HG03196 (cell line): Measurements from ENCODE around the gene CCNF.
"Not testable (repeated sequence)": the region's sequence is repeated elsewhere in the genome, so short reads cannot be mapped to it uniquely, and the experiment has no call there.

Source experiments
- ATAC-seq: cut with Tn5 transposase; IDR thresholded peaks from one replicate; pipeline ENCODE4 v1.9.1; 2021; ENCODE audit not compliant: unreplicated experiment

The CCNF gene

DNA sequence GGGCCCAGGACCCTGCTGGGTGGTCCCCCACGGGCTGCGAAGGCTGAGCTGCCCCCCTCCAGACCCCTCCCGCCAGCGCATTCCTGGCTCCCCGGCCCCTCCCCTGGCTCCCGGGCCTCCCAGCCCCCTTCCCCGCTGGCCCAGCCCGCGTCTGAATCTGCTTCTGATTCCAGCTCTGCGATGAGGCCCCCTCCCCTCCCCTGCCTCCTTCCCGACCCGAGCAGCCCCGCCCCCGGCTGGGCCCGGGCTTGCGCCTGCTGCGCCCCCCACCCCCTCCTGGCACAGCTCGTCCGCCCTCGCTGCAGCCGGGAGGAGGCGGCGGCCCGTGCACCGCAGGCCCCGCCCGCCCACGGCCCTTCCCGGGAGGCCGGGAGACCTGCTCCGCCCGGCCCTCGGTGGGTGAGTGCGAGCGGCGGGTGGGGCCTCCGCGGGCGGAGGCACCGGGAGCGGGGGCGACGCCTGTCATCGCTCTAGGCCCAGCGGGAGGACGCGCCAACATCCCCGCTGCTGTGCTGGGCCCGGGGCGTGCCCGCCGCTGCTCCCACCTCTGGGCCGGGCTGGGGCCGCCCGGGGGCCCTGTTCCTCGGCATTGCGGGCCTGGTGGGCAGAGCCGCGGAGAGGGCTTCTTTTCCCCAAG lies 41.9 kb downstream of the CCNF start, which contains the start of gene NTN3:
TSS of gene NTN3 (plus strand) at position 282 of the 637 bp plus-strand sequence. CDS start 405 bp downstream, outside the sequence.
- no peak for ATAC-seq

DNA sequence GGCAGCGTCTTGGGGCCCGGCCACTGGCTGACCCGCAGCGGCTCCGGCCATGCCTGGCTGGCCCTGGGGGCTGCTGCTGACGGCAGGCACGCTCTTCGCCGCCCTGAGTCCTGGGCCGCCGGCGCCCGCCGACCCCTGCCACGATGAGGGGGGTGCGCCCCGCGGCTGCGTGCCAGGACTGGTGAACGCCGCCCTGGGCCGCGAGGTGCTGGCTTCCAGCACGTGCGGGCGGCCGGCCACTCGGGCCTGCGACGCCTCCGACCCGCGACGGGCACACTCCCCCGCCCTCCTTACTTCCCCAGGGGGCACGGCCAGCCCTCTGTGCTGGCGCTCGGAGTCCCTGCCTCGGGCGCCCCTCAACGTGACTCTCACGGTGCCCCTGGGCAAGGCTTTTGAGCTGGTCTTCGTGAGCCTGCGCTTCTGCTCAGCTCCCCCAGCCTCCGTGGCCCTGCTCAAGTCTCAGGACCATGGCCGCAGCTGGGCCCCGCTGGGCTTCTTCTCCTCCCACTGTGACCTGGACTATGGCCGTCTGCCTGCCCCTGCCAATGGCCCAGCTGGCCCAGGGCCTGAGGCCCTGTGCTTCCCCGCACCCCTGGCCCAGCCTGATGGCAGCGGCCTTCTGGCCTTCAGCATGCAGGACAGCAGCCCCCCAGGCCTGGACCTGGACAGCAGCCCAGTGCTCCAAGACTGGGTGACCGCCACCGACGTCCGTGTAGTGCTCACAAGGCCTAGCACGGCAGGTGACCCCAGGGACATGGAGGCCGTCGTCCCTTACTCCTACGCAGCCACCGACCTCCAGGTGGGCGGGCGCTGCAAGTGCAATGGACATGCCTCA lies 42.6 kb downstream of the CCNF start:
- ATAC-seq: no peak

DNA sequence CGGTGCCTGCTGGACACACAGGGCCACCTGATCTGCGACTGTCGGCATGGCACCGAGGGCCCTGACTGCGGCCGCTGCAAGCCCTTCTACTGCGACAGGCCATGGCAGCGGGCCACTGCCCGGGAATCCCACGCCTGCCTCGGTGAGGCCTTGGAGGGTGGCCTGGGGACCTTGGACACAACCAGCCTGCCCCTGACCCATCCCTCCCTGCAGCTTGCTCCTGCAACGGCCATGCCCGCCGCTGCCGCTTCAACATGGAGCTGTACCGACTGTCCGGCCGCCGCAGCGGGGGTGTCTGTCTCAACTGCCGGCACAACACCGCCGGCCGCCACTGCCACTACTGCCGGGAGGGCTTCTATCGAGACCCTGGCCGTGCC lies 43.2 kb downstream of the CCNF start:
- ATAC-seq: no peak

DNA sequence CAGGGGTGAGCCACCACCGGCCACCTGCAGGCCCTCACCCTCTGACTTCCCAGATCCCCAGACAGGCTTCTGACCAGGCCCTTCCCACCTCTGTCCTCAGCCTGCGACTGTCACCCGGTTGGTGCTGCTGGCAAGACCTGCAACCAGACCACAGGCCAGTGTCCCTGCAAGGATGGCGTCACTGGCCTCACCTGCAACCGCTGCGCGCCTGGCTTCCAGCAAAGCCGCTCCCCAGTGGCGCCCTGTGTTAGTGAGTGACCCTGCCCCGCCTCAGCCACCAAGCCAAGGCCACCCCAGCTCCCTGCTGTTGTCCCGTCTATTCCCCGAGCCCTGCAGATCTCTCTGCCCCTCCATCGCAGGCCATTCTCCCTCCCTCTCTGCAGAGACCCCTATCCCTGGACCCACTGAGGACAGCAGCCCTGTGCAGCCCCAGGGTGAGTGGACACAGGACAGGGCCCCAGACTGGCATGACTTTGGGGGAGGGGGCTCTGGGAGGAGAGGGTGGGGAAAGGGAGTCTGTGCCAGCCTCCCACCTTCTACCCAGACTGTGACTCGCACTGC lies 43.7 kb downstream of the CCNF start:
- no peak for ATAC-seq

DNA sequence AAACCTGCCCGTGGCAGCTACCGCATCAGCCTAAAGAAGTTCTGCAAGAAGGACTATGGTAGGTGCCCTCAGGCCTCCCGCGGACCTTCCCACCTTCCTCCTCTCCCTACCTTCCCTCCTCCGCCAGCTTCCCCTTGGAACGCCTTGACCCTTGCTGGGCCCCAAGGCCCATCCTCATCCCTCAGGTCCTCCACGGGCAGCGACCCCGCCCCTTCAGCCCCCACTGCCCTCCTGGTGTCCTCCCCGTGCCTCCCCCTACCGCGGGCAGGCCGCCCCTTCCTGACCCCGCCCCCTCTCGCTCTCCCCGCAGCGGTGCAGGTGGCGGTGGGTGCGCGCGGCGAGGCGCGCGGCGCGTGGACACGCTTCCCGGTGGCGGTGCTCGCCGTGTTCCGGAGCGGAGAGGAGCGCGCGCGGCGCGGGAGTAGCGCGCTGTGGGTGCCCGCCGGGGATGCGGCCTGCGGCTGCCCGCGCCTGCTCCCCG lies 44.2 kb downstream of the CCNF start:
- no peak for ATAC-seq

DNA sequence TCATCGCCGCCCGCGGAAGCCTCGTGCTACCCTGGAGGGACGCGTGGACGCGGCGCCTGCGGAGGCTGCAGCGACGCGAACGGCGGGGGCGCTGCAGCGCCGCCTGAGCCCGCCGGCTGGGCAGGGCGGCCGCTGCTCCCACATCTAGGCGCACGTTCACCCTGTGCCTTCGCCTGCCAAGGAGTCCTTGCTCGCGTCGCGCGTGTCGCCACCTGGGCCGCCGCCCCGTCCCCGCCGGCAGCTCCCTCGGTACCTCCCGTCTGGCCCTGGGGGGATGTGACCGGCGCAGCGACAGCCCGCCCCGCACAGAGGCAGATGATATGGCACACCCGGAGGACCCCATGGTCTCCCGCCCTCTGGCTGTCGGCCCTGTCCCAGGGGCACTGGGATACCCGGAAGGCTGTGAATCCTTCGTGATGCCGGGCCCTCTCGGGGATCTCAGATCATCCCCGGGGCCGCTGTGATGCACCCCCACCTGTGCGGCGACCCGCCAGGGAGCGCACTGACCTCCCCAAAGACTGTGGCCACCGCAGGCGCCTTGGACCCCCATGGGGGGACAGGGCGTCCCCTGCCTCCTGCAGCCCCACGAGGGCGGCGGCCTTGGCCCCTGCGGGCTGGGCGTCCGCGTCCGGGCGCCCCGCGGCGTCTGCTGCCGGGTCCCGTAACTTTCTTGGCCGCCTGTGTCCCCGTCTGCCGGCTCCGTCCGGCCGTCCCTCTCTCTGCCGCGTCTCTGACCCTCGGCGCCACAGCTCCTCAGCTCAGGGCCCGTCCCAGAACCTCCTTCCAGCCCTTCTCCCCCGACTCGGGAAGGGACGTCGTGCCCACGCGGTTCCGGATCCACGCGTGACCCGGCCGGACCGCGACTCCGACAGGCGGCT lies 45.0 kb downstream of the CCNF start:
- no peak for ATAC-seq

DNA sequence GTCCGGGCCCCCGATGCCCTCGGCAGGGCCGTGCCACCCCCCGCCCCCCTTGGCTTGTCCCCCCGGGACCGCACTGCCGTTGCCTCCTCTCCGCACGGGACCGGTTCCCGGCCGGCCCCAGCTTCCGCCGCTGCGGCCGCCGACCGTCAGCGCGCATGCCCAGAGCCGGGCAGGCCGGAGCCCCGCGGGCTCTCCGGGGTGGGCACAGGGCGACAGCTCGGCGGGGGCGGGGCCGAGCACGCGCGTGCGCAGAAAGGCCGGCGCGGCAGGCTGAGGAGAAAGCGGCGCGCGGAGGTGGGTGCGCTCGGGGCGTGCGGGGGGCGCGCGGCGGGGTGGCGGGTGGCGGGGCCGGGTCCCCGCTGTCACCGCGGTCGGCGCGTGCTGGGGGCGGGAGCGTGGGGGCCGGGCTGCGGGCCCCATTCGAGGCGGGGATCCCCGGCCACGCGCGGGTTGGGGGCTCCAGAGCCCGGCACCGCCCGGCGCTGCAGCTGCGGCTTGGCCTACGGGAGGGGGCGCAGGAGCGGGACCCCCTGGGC lies 45.7 kb downstream of the CCNF start, which contains the start of gene TBC1D24:
TSS of gene TBC1D24 (plus strand) at position 251 of the 536 bp plus-strand sequence. CDS start 21,022 bp downstream, outside the sequence.
- ATAC-seq: peak; percentile 29

DNA sequence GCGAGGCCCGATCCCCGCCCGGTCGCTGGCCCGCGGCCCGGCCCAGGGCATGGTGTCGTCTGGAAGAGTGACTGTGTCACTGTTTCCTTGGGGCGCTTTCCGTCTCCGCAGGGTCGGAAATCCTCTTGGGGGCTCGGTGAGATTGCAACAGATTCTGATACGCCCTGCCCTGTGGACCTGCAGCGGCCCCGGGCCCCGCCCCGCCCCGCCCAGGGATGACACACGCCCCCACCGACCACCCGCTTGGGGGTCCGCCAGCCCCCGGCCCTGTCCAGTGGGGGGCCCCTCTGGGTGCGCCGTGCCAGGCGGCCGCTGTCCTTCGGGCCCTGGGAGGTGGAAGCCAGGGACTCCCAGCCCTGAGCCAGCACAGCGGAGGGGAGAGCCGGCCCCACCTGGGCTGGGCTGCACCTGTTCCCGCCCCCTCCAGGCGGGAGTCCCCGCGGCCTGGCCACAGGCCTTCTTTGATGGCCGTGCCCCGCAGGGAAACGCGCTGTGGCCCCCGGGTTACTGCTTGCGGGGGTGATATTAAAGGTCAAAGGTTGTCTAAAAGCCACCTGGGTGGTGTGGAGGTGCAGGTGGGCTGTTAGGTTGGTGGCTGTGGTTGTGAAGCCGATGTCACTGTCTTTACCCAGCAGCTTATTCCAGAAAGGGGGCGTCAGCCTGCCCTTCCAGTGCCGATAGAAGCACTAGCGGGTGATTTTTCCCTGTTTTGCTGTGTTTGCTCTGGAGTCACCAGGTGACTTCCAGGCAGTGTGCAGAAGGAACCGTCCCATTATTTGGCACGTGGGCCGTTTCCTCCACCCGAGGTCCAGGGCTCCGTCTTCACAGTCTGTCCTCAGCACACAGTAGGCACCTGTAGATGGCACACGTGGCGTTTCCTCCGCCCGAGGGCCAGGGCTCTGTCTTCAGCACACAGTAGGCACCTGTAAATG lies 46.4 kb downstream of the CCNF start:
- ATAC-seq: peak; percentile 10

DNA sequence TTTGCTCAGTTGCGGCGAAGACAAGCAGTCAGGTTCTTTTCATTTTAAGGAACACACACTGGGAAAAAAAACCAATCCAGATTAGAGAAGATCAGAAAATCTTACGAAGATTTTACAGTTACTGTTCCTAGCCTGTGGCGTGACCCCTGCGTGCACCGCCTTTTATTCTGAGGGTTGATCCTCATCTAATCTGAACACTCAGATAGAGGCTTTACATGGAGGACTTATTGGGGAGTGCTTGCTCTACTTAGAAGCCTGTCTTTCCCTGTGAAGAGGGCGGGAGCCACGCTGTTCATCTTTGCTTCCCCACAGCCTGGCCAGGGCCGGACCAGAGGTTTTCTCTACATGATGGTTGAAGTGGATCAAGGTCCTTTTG lies 47.1 kb downstream of the CCNF start:
- ATAC-seq: no peak

DNA sequence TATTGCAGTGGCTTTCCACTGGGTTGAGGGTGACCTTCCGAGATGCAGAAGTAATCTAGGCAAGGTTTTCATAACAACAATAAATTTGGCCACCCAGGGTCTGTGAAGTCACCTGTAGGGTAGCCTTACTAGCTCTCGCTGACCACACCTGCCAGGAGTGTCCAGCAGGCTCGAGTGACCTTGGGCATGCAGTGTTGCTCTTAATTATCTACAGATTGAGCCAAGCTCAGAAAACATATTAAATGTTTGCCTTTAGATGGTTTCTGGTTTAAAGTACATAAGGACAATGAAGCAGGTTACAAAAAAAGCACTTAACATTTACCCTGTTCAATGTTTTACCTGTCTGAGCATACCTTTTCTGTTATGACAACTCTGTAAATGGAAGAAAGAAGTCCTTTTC lies 47.5 kb downstream of the CCNF start:
- ATAC-seq: no peak

DNA sequence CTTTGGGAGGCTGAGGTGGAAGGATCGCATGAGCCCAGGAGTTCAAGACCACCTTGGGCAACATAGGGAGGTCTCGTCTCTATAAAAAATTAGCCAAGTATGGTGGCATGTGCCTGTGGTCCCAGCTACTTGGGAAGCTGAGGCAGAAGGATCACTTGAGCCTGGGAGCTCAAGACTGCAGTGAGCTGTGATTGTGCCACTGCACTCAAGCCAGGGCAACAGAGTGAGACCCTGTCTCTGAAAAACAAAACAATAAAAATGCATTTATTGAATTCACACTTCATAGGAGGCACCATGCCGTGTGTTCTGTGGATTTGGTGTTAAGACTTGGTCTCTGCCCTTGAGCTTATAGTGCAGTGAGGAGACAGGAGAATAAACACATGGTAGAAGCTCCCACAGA lies 48.1 kb downstream of the CCNF start:
- ATAC-seq: no peak

DNA sequence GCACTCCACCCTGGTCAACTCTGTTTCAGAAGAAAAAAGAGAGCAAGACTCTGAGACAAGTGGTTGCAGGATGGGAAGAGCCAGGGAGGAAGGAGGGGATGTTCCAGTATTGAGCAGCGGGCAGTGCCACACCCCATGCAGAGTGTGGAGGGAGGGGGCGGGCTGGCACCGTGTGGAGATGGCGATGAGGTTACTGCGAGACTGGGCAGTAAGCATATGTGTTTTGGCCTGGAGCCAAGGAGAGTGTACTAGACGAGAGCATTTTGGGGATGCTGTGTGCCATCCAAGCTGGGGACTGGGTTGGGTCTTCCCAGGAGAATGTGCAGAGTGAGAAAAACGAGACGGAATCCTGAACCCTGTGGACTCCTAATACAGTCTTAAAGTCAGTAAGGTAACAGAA lies 49.0 kb downstream of the CCNF start:
- no peak for ATAC-seq

DNA sequence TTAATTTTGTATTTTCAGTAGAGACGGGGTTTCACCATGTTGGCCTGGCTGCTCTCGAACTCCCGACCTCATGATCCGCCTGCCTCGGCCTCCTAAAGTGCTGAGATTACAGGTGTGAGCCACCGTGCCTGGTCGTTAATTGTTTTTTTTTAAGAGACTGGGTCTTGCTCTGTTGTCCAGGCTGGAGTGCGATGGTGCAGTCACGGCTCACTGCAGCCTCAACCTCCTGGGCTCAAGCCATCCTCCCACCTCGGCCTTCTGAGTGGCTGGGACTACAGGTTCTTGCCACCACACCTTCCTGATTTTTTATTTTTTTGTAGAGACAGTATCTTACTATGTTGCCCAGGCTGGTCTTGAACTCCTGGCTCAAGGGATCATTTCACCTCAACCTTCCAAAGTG lies 50.7 kb downstream of the CCNF start:
- not testable (repeated sequence) for ATAC-seq

DNA sequence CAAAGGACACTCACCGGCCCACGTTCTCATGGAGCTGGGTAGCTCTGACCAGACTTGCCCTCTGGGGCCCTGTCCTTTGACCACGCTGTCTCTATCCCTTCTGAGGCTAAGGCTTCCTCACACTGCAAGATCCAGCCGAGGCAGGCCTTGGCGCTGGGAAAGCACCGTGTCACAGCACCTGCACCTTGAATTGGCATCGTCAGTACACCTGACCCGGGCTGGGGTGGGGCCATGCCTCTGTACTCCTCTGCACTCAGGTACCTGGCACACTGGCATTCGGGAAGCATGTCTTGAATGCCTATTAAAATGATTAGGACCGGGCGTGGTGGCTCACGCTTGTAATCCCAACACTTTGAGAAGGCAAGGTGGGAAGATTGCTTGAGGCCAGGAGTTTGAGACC lies 51.7 kb downstream of the CCNF start:
- no peak for ATAC-seq

DNA sequence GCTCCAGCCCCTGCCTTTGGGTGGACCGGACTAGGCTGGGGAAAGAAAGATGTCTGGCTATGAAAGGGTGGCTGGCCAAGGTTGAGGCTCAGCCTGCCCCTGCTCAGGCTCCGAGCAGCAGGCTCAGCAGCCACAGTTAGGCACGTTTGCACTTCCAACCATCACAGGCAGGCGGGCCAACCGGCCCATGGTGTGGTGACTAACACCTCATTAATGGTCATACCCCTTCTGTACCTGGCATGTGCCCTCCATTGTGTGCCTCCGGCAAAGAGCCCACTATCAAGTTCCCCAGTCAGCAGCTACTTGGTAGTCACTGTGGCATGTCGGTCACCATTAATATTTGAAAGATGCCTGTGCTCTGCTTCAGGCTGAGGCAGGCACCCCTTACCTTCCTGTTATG lies 52.4 kb downstream of the CCNF start:
- ATAC-seq: no peak

DNA sequence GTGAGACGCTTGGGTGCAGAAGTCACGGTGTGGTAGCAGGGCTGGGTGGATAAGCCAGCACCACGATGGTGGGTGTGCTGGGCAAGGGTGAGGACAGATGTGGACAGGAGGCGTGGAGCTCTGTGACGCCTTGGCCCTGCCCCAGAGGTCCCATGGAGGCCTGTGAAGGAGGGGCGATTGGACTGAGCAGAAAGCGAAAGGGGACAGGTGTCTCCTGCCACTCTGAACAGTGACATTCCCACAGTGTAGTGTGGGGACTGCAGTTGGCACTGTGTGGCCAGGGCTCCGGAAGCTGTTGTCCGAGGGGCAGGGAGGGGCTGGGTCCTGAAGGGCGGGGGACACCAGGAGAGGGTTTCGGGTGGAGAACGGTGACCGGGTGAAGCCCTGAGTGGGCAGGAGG lies 53.0 kb downstream of the CCNF start:
- ATAC-seq: no peak

DNA sequence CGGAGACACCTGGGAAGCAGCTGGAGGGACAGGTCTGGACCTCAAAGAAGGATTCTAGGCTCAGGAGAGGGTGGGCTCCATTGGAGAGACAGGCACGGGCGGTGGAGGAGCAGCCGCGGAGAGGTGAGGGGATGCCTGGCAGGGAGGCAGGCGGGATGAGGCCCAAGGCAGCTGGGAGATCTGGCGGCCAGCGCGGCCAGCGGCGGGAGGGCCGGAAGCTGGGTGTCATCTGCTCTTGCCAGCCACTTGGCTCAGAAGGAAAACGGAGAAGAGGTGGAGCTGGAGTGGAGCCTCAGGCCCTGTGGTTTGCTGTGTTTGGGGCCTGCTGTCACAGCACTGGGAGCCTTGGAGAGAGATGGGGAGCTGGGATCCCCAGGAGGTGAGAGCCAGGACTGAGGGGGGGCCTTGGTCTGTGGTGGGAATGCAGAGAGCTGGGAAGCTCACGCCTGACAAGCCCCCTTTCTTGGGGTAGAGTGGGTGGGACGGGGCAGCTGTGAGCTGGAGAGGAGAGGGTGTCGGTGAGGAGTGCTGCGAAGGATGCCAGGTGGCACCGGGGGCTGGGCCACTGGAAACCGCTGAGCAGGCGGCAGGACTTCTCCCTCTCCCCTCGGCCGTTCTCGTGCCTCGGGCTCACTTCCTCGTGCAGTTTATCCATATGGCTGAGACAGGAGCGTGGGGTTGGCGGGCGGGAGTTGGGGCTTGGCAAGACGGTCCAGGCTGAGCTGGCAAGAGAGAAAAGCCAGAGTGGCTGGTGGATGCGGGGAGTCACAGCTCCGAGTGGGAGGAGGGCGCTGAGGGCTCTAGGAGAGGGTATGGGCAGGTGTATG lies 53.7 kb downstream of the CCNF start:
- no peak for ATAC-seq

DNA sequence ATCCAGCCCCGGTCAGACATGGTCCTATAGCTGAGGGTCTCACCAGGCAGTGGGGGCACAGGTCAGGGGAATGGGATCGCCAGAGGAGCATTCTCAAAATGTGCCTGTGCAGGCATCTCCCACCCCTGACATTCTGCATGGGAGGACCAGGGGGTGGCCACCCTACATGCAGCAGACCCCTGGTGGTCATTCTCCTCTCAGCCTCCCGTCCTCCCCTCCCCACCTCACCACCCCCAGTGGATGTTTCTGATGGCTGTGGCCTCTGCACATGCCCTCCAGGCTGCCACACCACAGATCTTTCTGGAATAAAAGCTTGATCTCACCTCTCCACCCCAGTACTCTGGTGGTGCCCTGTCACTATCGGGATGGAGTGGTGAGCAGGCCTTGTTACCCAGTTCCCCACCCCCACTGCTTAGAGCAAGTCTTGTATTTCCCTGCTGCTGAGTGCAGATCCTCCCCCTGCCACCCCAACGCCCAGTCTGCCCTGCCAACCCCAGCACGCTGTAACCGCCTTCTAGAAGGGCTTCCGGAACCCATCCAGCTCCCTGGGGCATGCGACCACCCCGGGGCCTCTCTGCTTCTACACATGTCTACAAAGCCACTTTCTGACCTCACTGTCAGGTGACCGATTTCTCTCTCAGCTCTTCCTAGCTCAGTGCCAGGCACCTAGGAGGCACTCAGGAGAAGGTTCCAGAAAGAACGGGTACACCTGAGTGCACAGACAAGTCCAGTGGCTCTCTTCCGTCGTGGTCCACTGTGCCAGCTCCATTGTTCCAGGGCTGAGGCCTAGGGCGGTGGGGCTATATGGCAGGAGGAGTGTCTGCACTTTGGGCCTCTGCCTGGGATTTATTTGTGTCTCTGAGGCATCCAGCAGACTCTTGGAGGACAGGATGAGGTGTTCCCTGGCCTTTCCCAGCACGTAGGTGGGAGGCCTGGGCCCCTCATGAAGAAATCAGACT lies 55.0 kb downstream of the CCNF start:
- no peak for ATAC-seq
